ENCODE data around the gene FAHD1. TPM values are rescaled to one million over a fixed set of nuclear protein-coding genes. Genes with fewer than 3 reads are reported as not detected.

The FAHD1 gene
- total and polyA plus RNA-seq, 9 of the 15 experiments (the other 6 are each of a cell fraction or from before 2014, with no cell fraction given) = 2.2 to 20.9 (median 10.7) TPM

DNA sequence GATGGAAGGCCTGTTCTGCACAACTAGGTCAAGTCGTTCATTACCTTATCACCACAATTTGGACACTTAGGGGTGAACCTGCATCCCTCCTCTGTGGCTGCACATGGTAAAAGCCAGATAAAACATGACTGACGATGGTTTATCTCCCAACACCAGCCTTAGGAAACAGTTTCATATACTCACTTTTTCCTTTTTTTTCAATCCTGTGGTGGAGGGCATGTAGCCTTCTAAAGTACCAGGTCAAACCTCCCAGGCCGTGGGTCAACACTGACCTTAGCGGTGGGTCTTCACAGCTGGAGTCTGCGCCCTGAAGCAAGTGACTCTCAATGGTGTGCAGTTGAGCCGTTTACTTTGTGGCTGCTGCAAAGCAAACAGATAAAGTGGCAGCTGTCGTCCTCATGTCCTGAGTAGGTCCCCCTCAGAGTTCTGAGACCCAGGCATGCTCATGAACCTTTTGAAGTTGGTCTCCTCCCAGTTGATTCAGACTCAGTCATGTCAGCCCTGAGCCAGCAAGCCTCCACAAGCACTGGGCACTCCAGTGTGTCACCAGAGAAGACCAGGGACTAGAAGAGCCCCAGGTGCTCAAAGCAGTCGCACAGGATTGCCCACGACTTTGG lies 5.9 kb downstream of the FAHD1 start:
- intact Hi-C loops (cut with micrococcal nuclease) (no loop called here), in situ Hi-C loops (cut with MboI) (no loop called here)
- DNase-seq (ENCODE audit: extremely low read depth in 1 of 4, low spot score in 3 of 4) (peak; percentile 63 to 93 (median 78)), ATAC-seq (peak; percentile 93), FAIRE-seq (peak; percentile 98)
- CTCF ChIA-PET (ENCODE audit: low intra/inter-chr PET ratio) = interaction anchor here (0.6 kb wide), 1 partner anchor 1462 kb away, joined by 3 read pairs; the partner anchor contains the start of gene MRPL28
- H3K27ac ChIP-seq (ENCODE audit: extremely low read depth, low read depth, low read length) = peak overlapping the region; percentile 67
- peaks cover 8% of the 10 kb centered on the region; the same call in 2 of the 3 replicates for H3K79me2 ChIP-seq (ENCODE audit: control insufficient read depth, insufficient read depth, low read length)
- peaks cover 25% of the 10 kb centered on the region; the same call in 2 of the 3 replicates for H3K36me3 ChIP-seq (ENCODE audit: control insufficient read depth, insufficient read depth, low read length)
- BruUV-seq (replicated peaks) = no TSS peak
- H3K9ac ChIP-seq (ENCODE audit: insufficient read depth in 1 of 2, low read depth in 2 of 2, low read length in 2 of 2) = peak overlapping the region; percentile 47 to 82; a peak in 3 of 4 replicates
- peak overlapping the region; percentile 40 for H3K4me2 ChIP-seq (ENCODE audit: insufficient read depth, low read length)
- H3K4me1 ChIP-seq (replicated peaks in 1 of 2; ENCODE audit: control insufficient read depth in 2 of 2, insufficient read depth in 2 of 2, low read length in 2 of 2) = peaks cover 22 to 29% of the 10 kb centered on the region in 2 experiments
- POLR2A ChIA-PET = interaction anchor here (1.0 to 1.6 kb wide), 2 partner anchors 9 to 132 kb away, joined by 3 to 7 read pairs; partner anchors contain the start of gene RPS2
- H3K4me3 ChIP-seq = no peak overlapping the region
- H3K9me3 ChIP-seq (replicated peaks; ENCODE audit: control insufficient read depth, insufficient read depth, low read depth, low read length) = no peaks in the 10 kb centered on the region
- peak overlapping the region; percentile 42; the same call in 1 of the 2 replicates for H2AFZ ChIP-seq (ENCODE audit: low read depth, low read length)
- no peaks in the 10 kb centered on the region for H3K9me1 ChIP-seq (ENCODE audit: control insufficient read depth, insufficient read depth, low read length)
- peaks cover 3% of the 10 kb centered on the region for H4K20me1 ChIP-seq (replicated peaks; ENCODE audit: control insufficient read depth, insufficient read depth, low read length)
- WGBS (ENCODE audit: insufficient coverage, low coverage, missing lambda C conversion rate) = 2% methylated on average over 9 of the region's 9 CpGs
- H3K27me3 ChIP-seq (ENCODE audit: control insufficient read depth in 2 of 2, insufficient read depth in 2 of 2, low read length in 2 of 2) = no peaks in the 10 kb centered on the region
- TF ChIP-seq GABPB1 (CRISPR knock-in tag; IDR thresholded peaks at IDR 0.05) = peak; percentile 56; the same call in 1 of the 2 replicates
- TF ChIP-seq SMARCA5 (IDR thresholded peaks at IDR 0.05) = no peak
- TF ChIP-seq THRA (IDR thresholded peaks at IDR 0.05) = no peak
- no peak for TF ChIP-seq ATF6 (CRISPR knock-in tag; IDR thresholded peaks at IDR 0.05)
- no peak for TF ChIP-seq SMAD1 (IDR thresholded peaks at IDR 0.05; ENCODE audit: low read depth, low read length, partially characterized antibody)
- TF ChIP-seq BDP1 (IDR thresholded peaks at IDR 0.05; ENCODE audit: insufficient read depth, insufficient read length) = no peak
- TF ChIP-seq SREBF1 (IDR thresholded peaks at IDR 0.05; ENCODE audit: borderline replicate concordance, low read depth, low read length) = no peak
- no peak for TF ChIP-seq ZHX1 (conservative IDR thresholded peaks at IDR 0.05; ENCODE audit: low read length)
- TF ChIP-seq GATAD2A (IDR thresholded peaks at IDR 0.05) = 0 out of 2 replicates have a peak, but pooled peaks have one; percentile 17
- TF ChIP-seq STAT5A (IDR thresholded peaks at IDR 0.05; ENCODE audit: borderline replicate concordance, low read length) = peak; percentile 96
- peak; percentile 82; the same call in 1 of the 2 replicates for TF ChIP-seq ZBED1 (IDR thresholded peaks at IDR 0.05)
- peak; percentile 96 for TF ChIP-seq HES1 (IDR thresholded peaks at IDR 0.05; ENCODE audit: low read depth)

All from K562 (cell line).